ENCODE results near the gene ZGPAT. TPM values are rescaled to one million over a fixed set of nuclear protein-coding genes. Genes with fewer than 3 reads are reported as not detected.

ZGPAT gene
- total RNA-seq, 1 donor from 2014 or later: 28.0 TPM

DNA sequence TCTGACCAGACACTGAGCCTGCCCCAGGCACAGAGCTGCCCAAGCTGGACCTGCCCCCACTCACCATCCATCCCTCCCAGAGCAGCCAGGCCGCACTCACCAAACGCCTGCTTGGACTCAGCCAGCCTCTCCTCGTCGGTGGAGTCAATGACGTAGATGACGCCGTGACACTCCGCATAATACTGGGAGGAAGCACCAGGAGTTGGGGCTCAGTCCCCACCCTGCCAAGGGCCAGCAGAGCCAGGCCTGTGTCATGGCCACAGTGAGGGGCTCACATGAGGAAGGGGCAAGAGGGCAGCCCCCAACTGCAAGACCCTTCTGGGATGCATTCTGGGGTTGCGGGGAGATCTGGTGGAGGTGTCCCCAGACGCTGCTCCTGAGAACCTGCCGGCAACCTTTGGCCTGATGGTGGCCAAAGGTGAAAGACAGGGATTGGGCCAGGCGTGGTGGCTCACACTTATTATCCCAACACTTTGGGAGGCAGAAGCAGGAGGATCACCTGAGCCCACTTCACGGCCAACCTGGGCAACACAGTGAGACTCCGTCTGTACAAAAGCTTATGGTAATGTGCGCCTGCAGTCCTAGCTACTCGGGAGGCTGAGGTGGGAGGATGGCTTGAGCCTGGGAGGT is 5.7 kb upstream of the ZGPAT start:
- Mint-ChIP-seq H3K9me3 (ENCODE audit: unreplicated experiment) (no peaks in the 10 kb centered on the region), H3K4me3 (ENCODE audit: unreplicated experiment) (no peak overlapping the region), H3K36me3 (ENCODE audit: unreplicated experiment) (peaks cover 6% of the 10 kb centered on the region), H3K4me1 (ENCODE audit: unreplicated experiment) (peaks cover 35% of the 10 kb centered on the region), H3K27ac (ENCODE audit: unreplicated experiment) (no peak overlapping the region), H3K27me3 (ENCODE audit: unreplicated experiment) (no peaks in the 10 kb centered on the region)
- TF ChIP-seq, protein P1, sequence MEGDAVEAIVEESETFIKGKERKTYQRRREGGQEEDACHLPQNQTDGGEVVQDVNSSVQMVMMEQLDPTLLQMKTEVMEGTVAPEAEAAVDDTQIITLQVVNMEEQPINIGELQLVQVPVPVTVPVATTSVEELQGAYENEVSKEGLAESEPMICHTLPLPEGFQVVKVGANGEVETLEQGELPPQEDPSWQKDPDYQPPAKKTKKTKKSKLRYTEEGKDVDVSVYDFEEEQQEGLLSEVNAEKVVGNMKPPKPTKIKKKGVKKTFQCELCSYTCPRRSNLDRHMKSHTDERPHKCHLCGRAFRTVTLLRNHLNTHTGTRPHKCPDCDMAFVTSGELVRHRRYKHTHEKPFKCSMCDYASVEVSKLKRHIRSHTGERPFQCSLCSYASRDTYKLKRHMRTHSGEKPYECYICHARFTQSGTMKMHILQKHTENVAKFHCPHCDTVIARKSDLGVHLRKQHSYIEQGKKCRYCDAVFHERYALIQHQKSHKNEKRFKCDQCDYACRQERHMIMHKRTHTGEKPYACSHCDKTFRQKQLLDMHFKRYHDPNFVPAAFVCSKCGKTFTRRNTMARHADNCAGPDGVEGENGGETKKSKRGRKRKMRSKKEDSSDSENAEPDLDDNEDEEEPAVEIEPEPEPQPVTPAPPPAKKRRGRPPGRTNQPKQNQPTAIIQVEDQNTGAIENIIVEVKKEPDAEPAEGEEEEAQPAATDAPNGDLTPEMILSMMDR (IDR thresholded peaks at IDR 0.05): no peak
- DNase-seq (ENCODE audit: extremely low spot score, unreplicated experiment): no peak

DNA sequence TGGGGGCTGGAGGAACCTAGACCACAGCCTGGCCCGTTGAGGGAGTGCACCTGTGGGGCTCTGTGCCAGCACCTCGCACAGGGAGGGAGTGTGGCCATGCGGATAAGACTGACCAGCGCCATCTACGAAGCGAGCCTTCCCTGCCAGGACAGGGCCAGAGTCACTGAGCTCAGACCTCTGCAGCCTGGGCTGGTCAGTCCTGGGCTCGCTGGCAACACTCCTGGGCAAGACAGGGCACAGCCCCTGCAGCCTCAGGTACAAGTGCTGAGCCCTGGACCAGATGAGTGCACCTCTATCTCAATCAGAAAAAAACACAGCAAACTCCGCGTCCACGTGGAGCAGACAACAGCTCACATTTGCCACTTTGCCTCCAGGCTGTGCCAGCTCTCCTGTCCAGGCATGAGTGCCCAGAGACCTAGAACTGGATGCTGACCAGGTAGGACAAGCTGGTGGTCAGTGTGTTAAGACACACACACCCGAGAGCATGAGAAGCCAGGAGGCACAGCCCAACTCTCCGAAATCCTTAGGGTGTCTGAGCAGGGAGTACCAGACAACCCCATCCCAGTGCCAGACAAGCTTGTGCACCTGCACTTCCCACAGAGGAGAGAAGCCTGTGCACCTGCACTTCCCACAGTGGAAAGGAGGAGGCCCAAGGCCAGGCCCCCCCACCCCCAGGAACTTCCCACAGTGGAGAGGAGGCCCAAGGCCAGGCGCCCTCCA is 4.9 kb upstream of the ZGPAT start:
- Mint-ChIP-seq H3K27me3 (ENCODE audit: unreplicated experiment) (no peaks in the 10 kb centered on the region), H3K36me3 (ENCODE audit: unreplicated experiment) (peaks cover 6% of the 10 kb centered on the region), H3K4me3 (ENCODE audit: unreplicated experiment) (no peak overlapping the region), H3K9me3 (ENCODE audit: unreplicated experiment) (no peaks in the 10 kb centered on the region), H3K4me1 (ENCODE audit: unreplicated experiment) (peaks cover 30% of the 10 kb centered on the region), H3K27ac (ENCODE audit: unreplicated experiment) (no peak overlapping the region)
- TF ChIP-seq, protein P1 (IDR thresholded peaks at IDR 0.05): no peak
- DNase-seq (ENCODE audit: extremely low spot score, unreplicated experiment): no peak

- no peaks in the 10 kb centered on the region for H3K27me3 Mint-ChIP-seq (ENCODE audit: unreplicated experiment)
- no peak for DNase-seq (ENCODE audit: extremely low spot score, unreplicated experiment)
These were observed 4.3 kb upstream of the ZGPAT start for GRCh38 chr20:63703471-63703975.

DNA sequence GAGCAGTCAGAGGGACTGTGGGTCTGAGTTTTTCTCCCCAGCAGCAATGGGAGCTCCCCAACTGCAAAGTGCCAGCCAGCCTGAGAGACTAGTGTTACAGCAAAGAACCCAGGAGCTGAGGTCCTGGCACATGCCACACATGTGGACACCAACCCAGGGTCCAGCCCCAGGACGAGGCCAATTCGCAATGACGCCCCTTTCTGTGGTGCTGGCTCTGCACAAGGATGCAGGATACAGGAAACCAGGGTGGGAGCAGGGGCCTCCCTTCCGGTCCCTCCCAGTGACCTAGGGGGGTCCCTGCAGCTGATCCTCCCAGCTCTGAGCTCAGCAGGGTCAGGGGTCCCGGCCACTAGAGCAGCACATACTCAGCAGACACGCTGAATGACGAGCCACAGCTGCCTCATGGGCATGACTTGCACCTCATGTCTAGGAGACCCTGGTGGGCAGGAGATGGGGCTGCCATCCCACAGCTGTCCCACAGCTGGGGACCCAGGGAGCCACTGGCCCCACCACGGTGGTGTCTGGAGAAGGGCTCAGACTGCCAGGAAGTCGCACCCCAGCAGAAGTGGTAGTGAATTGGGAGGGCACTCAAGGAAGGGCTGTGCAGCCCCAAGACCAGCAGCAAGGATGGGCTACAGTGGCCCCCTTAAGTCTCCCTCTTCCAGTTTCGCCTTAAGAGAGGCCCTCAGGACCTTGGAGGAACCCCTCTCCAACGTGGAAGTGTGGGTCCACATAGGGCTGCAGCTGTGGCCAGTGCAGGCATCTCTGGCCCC is 3.7 kb upstream of the ZGPAT start:
- Mint-ChIP-seq H3K4me3 (ENCODE audit: unreplicated experiment) (no peak overlapping the region), H3K27ac (ENCODE audit: unreplicated experiment) (no peak overlapping the region), H3K36me3 (ENCODE audit: unreplicated experiment) (peaks cover 10% of the 10 kb centered on the region), H3K4me1 (ENCODE audit: unreplicated experiment) (peaks cover 26% of the 10 kb centered on the region), H3K9me3 (ENCODE audit: unreplicated experiment) (no peaks in the 10 kb centered on the region), H3K27me3 (ENCODE audit: unreplicated experiment) (no peaks in the 10 kb centered on the region)
- DNase-seq (ENCODE audit: extremely low spot score, unreplicated experiment): no peak
- TF ChIP-seq, protein P1 (IDR thresholded peaks at IDR 0.05): no peak

More at GRCh38 chr20:63703471-63703975, 4.3 kb upstream of the ZGPAT start:
- peaks cover 28% of the 10 kb centered on the region for H3K4me1 Mint-ChIP-seq (ENCODE audit: unreplicated experiment)
- no peaks in the 10 kb centered on the region for H3K9me3 Mint-ChIP-seq (ENCODE audit: unreplicated experiment)
- TF ChIP-seq, protein P1 (IDR thresholded peaks at IDR 0.05): no peak
- no peak overlapping the region for H3K4me3 Mint-ChIP-seq (ENCODE audit: unreplicated experiment)
- H3K36me3 Mint-ChIP-seq (ENCODE audit: unreplicated experiment): peaks cover 7% of the 10 kb centered on the region
- no peak overlapping the region for H3K27ac Mint-ChIP-seq (ENCODE audit: unreplicated experiment)

- TF ChIP-seq, protein P1 (IDR thresholded peaks at IDR 0.05): no peak
- H3K36me3 Mint-ChIP-seq (ENCODE audit: unreplicated experiment): peaks cover 10% of the 10 kb centered on the region
- H3K9me3 Mint-ChIP-seq (ENCODE audit: unreplicated experiment): no peaks in the 10 kb centered on the region
- H3K27ac Mint-ChIP-seq (ENCODE audit: unreplicated experiment): peak overlapping the region; percentile 34
- H3K4me1 Mint-ChIP-seq (ENCODE audit: unreplicated experiment): peaks cover 25% of the 10 kb centered on the region
- no peak for DNase-seq (ENCODE audit: extremely low spot score, unreplicated experiment)
- H3K4me3 Mint-ChIP-seq (ENCODE audit: unreplicated experiment): no peak overlapping the region
- H3K27me3 Mint-ChIP-seq (ENCODE audit: unreplicated experiment): no peaks in the 10 kb centered on the region
These were observed 3.1 kb upstream of the ZGPAT start for GRCh38 chr20:63704749-63705117.

All from osteocyte (in vitro differentiated cells).